Right lobe of liver (tissue), 4 donors: ENCODE data around the gene PPP2R3C.

Source experiments
- POLR2A ChIP-seq: fragments of 450-650 bp; IDR thresholded peaks from one replicate; pipeline ENCODE4 v1.6.1; 2017; ENCODE audit warnings: antibody characterized with exemption, mild to moderate bottlenecking
- TF ChIP-seq, protein P1 (sequence below), 4 donors: fragments of 200-600 bp in 3 of 4; fragments of 450-650 bp in 1 of 4; IDR thresholded peaks; one replicate each; pipeline versions ENCODE4 v1.5.1 to v1.8.0; 2016 to 2022; ENCODE audit warnings: antibody characterized with exemption in 4 of 4, mild to moderate bottlenecking in 2 of 4
- donor health status: DM: no; HTN: no; CAD: no.
- donor health status: DM: no; HTN: no; CAD: no.
- donor health status: DM: no; HTN: yes; CAD: no.

GRCh38 chr14:35116242-35116641 lies 5.5 kb downstream of the PPP2R3C start:
- TF ChIP-seq, protein P1, sequence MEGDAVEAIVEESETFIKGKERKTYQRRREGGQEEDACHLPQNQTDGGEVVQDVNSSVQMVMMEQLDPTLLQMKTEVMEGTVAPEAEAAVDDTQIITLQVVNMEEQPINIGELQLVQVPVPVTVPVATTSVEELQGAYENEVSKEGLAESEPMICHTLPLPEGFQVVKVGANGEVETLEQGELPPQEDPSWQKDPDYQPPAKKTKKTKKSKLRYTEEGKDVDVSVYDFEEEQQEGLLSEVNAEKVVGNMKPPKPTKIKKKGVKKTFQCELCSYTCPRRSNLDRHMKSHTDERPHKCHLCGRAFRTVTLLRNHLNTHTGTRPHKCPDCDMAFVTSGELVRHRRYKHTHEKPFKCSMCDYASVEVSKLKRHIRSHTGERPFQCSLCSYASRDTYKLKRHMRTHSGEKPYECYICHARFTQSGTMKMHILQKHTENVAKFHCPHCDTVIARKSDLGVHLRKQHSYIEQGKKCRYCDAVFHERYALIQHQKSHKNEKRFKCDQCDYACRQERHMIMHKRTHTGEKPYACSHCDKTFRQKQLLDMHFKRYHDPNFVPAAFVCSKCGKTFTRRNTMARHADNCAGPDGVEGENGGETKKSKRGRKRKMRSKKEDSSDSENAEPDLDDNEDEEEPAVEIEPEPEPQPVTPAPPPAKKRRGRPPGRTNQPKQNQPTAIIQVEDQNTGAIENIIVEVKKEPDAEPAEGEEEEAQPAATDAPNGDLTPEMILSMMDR (IDR thresholded peaks at IDR 0.05), result no peak
- TF ChIP-seq POLR2A, result no peak
